GM12878 (cell line): Measurements from ENCODE around the gene SIL1. TPM values are rescaled to one million over a fixed set of nuclear protein-coding genes. Genes with fewer than 3 reads are reported as not detected.

Source experiments
- ATF3 ChIP-seq: IDR thresholded peaks from 2 replicates; pipeline ENCODE4 v1.6.1; 2011; ENCODE audit warnings: low read depth, mild to moderate bottlenecking, low read length, moderate library complexity, borderline replicate concordance; ENCODE audit errors: extremely low read depth
- BACH1 ChIP-seq: fragments of 450-650 bp; IDR thresholded peaks from 2 replicates; pipeline ENCODE4 v1.6.1; 2017; ENCODE audit warnings: mild to moderate bottlenecking, borderline replicate concordance
- BMI1 ChIP-seq: fragments of 450-650 bp; IDR thresholded peaks from 2 replicates; pipeline ENCODE4 v1.6.1; 2016; ENCODE audit warnings: mild to moderate bottlenecking, moderate library complexity, borderline replicate concordance
- RUNX3 ChIP-seq: IDR thresholded peaks from 2 replicates; pipeline ENCODE4 v1.6.1; 2012; ENCODE audit warnings: low read length, inconsistent platforms
- SMAD1 ChIP-seq: fragments of 450-650 bp; IDR thresholded peaks from 2 replicates; pipeline ENCODE4 v1.6.1; 2018; ENCODE audit warnings: mild to moderate bottlenecking, low read depth; ENCODE audit not compliant: partially characterized antibody
- TCF3 ChIP-seq: IDR thresholded peaks from 2 replicates; pipeline ENCODE4 v1.6.1; 2012; ENCODE audit warnings: low read depth, mild to moderate bottlenecking, low read length, borderline replicate concordance; ENCODE audit not compliant: insufficient read depth
- ZNF592 ChIP-seq: fragments of 450-650 bp; IDR thresholded peaks from 2 replicates; pipeline ENCODE4 v1.6.1; 2017; ENCODE audit warnings: mild to moderate bottlenecking, moderate library complexity
- polyA plus RNA-seq, 11 experiments: library from polyadenylated mRNA; depleted of rRNA in 4 of 11; unstranded in 6 of 11; stranded (reverse) in 5 of 11; fragments of >200 nt; fragmentation: Nextera tagmentation in 4 of 11; fragmentation: Illumina TruSeq in 1 of 11; extraction: Ambion mirVana in 4 of 11; extraction: Trizol in 1 of 11; gene quantifications; 1 replicate in 1 of 11; 2 replicates in 10 of 11; pipeline versions ENCODE4 v1.2.1 to v1.2.3, GENCODE V29; 2011 to 2016; ENCODE audit warnings: inconsistent platforms in 2 of 11, missing spikeins in 2 of 11, low read depth in 1 of 11
- total RNA-seq, 4 experiments: library from RNA; depleted of rRNA in 3 of 4; stranded (reverse); fragments of >200 nt in 3 of 4; fragmentation: Illumina TruSeq in 1 of 4; extraction: Trizol in 1 of 4; gene quantifications; 2 replicates each; pipeline versions ENCODE4 v1.2.1 to v1.2.3, GENCODE V29; 2013 to 2021

SIL1 gene
- total and polyA plus RNA-seq, 10 of the 15 experiments (the other 5 are each of a cell fraction or from before 2014, with no cell fraction given) = 4.1 to 49.8 (median 29.4) TPM

GRCh38 chr5:139040081-139040480, 158.1 kb downstream of the SIL1 start (continued):
- TF ChIP-seq ZNF592 = no peak
- no peak for TF ChIP-seq BACH1
- no peak for TF ChIP-seq SMAD1
- no peak for TF ChIP-seq RUNX3
- no peak for TF ChIP-seq ATF3
- no peak for TF ChIP-seq BMI1
- no peak for TF ChIP-seq TCF3
- TF ChIP-seq, all 136 proteins: peak for 0
